ENCODE measurements around the gene SSX4.
"Not testable (repeated sequence)": the region's sequence is repeated elsewhere in the genome, so short reads cannot be mapped to it uniquely, and the experiment has no call there.

- not testable (repeated sequence) for TF ChIP-seq CTCF (conservative IDR thresholded peaks at IDR 0.05; ENCODE audit: low read depth in 2 of 2); JUNB (IDR thresholded peaks at IDR 0.05; ENCODE audit: unreplicated experiment); POLR2AphosphoS5 (IDR thresholded peaks at IDR 0.05; ENCODE audit: low read depth)
Observed at GRCh38 chrX:48359281-48359680, 24.1 kb upstream of the SSX4 start.

All from GM23338 (cell line).